A549 treated with GW870086 at 1 μM for 4 hours (cell line): ENCODE results near the gene NACAD. TPM values are rescaled to one million over a fixed set of nuclear protein-coding genes. Genes with fewer than 3 reads are reported as not detected.

ENCODE experiments used
- total RNA-seq: library from RNA; stranded (reverse); fragments of 200-300 nt; extraction: Qiagen RNA extraction; gene quantifications from 5 replicates; pipeline ENCODE4 v1.2.3, GENCODE V29; 2022; ENCODE audit warnings: low read depth

The NACAD gene, protein sequence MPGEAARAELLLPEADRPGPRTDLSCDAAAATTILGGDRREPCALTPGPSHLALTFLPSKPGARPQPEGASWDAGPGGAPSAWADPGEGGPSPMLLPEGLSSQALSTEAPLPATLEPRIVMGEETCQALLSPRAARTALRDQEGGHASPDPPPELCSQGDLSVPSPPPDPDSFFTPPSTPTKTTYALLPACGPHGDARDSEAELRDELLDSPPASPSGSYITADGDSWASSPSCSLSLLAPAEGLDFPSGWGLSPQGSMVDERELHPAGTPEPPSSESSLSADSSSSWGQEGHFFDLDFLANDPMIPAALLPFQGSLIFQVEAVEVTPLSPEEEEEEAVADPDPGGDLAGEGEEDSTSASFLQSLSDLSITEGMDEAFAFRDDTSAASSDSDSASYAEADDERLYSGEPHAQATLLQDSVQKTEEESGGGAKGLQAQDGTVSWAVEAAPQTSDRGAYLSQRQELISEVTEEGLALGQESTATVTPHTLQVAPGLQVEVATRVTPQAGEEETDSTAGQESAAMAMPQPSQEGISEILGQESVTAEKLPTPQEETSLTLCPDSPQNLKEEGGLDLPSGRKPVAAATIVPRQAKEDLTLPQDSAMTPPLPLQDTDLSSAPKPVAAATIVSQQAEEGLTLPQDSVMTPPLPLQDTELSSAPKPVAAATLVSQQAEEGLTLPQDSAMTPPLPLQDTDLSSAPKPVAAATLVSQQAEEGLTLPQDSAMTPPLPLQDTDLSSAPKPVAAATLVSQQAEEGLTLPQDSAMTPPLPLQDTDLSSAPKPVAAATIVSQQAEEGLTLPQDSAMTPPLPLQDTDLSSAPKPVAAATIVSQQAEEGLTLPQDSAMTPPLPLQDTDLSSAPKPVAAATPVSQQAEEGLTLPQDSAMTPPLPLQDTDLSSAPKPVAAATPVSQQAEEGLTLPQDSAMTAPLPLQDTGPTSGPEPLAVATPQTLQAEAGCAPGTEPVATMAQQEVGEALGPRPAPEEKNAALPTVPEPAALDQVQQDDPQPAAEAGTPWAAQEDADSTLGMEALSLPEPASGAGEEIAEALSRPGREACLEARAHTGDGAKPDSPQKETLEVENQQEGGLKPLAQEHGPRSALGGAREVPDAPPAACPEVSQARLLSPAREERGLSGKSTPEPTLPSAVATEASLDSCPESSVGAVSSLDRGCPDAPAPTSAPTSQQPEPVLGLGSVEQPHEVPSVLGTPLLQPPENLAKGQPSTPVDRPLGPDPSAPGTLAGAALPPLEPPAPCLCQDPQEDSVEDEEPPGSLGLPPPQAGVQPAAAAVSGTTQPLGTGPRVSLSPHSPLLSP (N-terminal part only)
- total RNA-seq: 0.10 to 0.28 TPM (median 0.23 TPM) in 5 replicates

DNA sequence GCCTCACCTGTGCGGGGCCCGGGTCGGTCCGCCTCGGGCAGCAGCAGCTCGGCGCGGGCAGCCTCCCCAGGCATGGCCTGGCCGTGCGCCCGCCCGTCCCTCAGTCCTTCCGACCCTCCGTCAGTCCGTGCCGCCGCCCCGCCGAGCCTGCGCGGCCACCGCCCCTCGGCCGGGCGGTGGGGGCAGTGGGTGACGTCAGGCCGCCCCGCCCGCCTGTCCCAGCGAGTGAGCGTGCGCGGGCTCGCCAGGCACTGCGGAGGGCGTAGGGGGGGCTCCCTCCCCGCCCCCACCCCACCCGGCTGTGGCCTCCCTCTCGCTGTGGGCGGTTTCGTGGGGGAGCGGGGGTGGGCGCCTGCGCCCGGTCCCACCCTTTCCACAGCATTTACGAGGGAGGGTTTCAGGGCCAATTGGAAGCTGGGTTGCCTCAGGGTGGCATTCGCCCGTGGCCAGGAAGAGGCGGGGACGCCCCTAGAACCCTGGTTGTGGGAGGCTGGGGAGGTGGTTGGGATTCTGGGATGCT is at the start of gene NACAD:
NACAD (minus strand) TSS at position 149 of the 520 bp plus-strand sequence; CDS start at position 74, 75 bp downstream.

DNA sequence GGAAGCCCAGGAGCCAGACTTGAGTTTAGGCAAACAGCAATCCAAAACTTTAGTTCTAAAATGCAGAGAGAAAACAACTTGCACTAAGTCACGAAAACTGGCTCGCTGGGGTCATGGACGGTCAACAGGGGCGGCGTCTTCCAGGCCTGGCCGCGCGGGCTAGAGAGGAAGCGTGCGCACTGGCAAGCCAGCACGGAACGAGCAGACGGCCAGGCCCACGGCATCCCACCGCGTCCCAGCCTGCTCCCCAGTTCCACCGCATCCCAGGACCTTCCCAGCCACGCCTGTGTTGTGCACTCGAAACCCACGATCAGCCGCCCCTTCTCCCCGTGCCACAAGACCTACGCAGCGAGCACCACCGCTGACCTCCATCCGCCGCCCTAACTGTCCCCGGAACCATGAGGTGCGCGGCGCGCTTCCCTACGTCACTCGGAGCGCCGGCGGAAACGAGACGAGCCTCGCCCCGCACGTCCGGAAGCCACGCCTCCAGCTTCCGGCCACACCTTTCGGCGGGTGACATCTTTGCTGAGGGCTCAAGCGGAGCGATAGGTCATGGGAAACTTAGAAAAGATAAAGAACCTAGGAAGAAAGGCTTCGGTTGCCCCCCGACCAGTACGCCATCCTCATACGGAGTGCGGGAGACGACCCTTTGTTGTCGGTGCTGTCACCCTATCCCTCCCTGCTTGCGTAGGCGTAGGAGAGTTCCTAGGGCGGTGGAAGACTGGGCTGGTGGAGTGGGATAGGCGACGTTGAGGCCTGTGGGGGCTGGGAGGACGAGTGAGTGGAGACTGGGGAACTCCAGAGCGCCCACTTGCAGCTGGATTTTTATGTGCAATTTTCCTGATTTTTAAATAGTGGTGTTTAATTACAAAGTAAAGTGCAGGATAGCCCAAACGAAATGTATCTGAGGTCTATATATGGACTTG is 22.8 kb upstream of the NACAD start, which contains the start of gene TBRG4:
TBRG4 (minus strand) TSS at position 400 of the 926 bp plus-strand sequence. CDS start 2,460 bp downstream, outside the sequence.

Other genes with a start within 250 kb of the NACAD start
- 212 to 256 TPM (median 244 TPM) in 5 replicates for gene H2AZ2, start 240.9 kb downstream of the NACAD start, total RNA-seq
- 10.8 to 14.5 TPM (median 13.0 TPM) in 5 replicates for gene PURB, start 203.4 kb downstream of the NACAD start, total RNA-seq
- 0.10 to 0.26 TPM (median 0.17 TPM) in 5 replicates for gene MYO1G, start 110.0 kb downstream of the NACAD start, total RNA-seq
- gene CCM2, start 88.8 kb downstream of the NACAD start, total RNA-seq: 38.5 to 48.2 TPM (median 46.2 TPM) in 5 replicates
- gene TBRG4, start 22.7 kb upstream of the NACAD start, total RNA-seq: 106 to 111 TPM (median 110 TPM) in 5 replicates
- gene RAMP3, start 68.8 kb upstream of the NACAD start, total RNA-seq: not detected in 5 replicates